NCI-H146 (cell line): ENCODE measurements around the gene PMP22.
A peak's percentile ranks its signal among the peaks of the same experiment; 100 is the strongest.

ENCODE experiments used
- DNase-seq: peaks from one replicate; lab custom pipeline; 2025; lab: John Stamatoyannopoulos, UW

PMP22 gene

DNA sequence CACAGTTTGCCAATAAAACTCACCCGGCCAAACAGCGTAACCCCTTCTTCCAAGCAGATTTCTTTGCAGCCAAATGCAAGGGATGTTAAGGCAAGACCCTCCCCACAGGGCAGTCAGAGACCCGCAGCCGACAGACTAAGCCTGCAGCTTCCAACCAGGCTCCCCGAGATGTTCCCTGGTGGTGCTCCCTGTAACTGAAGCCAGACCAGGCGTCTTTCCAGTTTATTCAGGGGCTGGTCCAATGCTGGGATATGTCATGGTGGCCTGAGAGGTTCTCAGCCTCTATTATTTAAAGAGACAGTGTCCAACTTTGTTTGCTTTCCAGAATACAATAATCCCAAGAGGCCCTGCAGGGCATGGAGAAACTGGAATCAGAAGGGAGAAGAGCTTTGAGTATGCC lies at the start of gene PMP22:
TSS of gene PMP22 (minus strand) at position 196 of the 400 bp plus-strand sequence. CDS start 4,599 bp downstream, outside the sequence.
- no peak for DNase-seq

DNA sequence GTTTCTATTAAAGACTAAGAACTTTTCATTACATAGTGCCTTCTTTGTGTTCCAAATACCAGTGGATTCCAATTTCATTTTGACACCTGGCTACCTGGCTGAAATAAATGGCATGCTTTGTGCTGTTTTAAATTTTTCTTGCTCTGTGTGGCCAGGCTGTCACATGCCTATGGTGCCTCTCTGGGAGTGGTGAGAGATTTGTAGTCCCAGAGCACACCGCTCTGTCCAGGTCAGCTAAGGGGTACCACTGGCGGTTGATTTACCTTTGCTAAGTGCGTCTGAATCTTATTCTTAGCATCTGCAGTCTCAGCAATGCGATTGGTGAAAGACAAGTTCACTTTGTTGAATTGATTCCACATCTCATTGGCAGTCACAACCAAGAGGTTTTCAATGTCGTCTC lies 46.9 kb upstream of the PMP22 start:
- no peak for DNase-seq

DNA sequence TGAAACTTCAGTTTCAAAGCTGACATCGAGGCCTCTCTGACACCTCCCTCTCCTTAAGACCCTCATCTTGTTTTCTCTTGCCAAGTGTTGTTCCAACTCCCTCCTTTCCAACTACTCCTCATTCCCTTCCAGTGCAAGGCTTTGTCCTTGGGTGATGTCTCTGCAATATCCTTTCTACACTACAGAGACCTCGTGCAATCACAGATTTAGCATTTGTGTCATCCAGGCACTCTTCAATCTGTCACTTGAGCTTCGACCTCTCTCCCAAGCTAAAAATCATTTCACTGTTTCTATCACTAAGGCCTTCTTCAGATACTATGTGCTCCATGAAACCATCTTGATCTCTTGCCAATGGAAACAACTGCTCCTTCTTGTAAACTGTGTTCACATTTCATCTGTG lies 44.7 kb upstream of the PMP22 start:
- no peak for DNase-seq

DNA sequence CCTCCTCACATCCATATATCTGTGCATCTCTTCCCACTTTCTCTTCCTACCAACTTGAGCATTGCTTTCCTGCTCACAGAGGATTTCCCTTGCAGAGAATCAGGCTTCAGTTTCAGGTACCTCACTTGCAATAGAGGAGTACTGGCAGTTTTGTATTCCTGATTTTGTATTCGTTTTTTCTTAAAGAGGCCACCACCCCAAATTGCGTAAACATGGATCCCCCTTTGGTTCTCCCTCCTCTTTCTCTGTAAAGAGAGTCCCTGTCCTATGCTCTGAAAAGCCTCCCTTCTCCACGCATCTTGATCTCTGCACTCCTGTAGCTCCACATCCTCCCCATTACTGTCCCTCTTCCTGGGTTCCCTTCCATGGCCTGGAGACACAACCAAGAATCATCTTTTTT lies 44.1 kb upstream of the PMP22 start:
- no peak for DNase-seq

DNA sequence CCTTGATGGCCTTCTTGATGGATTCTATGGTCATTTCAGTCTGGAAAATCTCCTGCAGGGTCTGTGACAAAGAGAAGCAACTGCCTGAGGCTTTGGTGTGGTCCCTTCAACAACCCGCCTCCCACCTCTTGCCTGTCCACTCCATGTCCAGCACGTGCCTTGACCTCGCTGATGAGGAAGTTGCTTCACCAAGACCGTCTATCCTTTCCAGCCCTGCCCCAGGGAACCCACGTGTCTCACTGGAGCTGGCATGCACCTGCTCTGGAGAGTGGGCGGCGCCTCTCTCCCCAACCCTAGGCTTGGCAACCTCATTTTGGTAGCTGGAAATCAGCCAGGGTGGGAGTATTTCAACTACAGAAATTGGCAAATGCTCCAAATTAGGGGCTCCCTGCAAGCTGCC lies 43.6 kb upstream of the PMP22 start:
- DNase-seq = no peak

DNA sequence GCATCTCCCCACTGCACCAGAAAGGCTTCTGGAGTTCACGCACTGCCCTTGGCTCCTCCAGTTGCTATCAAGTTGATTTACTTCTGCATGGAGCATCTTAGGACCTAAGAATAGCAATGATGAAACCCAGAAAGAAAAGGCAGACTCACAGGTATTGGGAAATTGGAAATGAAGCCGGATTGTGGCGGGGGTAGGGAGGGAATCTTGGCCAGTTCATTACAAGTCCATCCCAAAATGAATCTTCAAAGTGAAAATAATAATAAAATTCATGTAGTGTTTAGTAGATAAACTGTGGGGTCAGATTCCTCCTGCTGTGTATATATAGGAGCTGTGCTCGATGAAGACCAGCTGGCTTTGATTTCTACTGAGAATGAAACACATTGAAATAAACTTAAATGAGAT lies 42.6 kb upstream of the PMP22 start:
- no peak for DNase-seq

DNA sequence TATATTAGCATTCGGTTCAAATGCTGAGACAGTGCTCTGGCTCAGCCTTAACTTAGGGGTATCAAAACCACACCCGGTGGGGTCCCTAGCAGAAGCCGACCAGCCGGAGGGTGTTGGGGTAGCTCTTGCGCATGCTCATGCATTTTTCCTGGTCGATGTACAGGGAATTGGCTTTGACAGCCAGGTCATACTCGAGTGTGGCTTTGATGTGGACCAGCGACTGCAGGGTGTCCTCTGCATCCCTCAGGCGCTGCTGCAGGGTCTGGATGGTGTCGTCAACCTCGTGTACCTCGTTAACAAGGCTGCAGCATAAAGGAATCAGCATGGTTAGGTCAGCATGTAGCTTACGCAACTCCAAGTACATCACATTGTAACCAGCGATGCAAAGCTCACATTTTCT lies 38.7 kb upstream of the PMP22 start:
- DNase-seq = no peak

DNA sequence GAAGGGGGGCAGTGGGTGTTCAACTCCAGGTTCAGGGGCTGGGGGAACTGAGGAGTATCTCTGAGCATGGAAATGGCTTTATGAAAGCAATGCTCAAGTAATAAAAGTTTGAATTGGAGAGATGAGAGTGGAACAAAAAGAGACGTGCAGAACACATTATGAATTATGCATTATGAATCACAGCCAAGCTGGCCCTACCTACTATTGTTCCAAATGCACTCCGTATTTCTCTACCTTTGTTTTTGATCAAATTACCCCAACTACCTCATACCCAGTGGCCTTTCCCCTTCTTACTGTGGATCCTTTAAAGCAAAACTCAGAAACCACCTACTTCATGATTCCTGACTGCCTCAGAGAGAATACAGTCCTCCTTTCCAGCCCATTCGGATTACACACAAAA lies 38.1 kb upstream of the PMP22 start:
- DNase-seq = no peak

DNA sequence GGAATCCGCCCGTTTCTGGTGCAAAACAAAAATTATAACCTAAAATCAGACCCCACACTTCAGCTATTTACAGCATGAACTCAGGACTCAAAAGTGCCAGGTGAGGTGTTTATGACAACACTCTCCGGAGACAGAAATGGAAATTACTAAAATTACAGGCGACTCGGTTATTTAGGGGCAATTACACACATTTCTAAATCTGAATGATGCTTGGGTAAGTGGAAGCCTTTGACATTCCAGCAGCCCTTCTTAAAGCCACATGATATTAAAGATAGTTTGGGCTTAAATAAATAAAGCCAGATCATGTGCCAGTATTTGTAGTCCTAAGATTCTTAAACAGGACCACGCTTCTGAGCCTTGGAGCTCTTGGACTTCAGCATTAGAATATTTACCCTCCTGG lies 36.7 kb upstream of the PMP22 start:
- no peak for DNase-seq

DNA sequence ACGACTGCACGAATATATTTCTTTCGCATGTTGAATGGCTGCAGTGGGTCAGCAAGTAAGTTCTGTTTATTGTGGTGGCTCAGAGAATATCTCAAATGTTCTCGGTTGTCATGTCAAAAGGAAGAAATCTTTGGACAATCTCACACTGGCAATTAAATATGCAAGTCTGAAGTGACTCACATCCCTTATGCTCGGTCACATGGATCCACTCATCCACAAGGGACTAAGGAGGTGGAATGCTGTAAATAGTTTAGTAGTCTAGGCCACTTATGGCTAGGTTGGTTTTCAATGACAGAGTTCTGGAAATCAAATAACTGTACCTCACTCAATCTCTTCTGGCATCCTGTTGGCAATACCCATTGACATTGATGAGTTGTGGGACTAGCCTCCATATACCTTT lies 33.0 kb upstream of the PMP22 start:
- no peak for DNase-seq

DNA sequence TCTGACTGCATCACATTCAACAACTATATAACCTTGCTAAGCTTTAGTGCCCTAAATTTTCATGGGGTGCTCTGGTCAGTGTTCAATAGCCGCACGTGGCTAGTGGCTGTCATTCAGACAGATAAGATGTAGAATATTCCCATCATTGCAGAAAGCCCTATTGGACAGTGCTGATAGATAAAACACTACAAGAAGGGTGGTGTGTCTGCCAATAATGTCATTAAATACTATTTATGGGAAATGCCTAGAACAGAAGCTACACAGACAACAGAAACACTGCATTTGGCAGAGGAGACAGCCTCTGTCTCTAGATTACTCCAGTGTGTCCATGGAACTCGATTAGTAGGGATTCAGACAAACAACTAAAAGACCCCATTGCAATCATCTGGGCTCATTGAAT lies 28.4 kb upstream of the PMP22 start:
- no peak for DNase-seq

DNA sequence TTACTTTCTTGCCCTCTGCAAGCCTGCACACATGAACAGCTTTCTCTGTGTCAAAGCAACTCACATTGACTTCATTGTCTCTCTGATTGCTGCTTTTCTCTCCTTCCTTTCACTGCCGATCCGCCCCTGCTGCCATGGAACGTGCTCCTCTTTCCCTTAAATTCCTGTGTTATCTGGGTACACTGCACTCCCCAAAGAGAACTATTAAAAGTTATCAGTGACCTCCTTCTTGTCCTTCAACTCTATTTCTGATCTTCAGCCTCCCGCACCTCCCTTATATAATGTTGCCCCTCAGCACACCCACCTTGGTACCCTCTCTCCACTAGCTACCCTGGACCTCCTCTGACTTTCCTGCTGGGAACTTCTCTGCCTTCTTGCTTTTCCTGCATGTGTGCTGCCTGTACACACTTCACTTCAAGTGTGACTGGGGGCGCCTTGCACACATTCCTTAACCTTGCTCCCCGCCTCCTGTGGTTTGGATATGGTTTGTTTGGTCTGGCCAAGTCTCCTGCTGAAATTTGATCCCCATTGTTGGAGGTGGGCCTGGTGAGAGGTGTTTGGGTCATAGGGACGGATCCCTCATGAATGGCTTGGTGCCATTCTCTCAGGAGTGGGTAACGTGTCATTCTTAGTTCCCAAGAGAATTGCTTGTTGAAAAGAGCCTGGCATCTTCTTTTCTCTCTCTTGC lies 26.7 kb upstream of the PMP22 start:
- no peak for DNase-seq

DNA sequence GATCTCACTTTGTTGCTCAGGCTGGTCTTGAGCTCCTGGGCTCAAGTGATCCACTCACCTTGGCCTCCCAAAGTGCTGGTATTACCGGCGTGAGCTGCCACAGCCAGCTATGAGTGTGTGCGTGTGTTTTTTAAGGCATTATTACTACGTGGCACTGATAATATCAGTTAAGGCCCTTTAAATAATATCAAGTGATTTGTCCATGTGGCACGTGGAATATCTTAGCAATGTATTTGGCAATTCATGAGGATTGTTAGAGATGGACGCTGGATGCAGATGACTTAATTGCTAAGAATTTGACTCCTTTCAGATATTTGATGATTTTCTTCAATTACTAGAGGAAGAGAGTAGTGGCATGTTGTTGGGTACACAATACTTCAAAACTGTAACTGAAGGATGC lies 25.5 kb upstream of the PMP22 start:
- DNase-seq = no peak

DNA sequence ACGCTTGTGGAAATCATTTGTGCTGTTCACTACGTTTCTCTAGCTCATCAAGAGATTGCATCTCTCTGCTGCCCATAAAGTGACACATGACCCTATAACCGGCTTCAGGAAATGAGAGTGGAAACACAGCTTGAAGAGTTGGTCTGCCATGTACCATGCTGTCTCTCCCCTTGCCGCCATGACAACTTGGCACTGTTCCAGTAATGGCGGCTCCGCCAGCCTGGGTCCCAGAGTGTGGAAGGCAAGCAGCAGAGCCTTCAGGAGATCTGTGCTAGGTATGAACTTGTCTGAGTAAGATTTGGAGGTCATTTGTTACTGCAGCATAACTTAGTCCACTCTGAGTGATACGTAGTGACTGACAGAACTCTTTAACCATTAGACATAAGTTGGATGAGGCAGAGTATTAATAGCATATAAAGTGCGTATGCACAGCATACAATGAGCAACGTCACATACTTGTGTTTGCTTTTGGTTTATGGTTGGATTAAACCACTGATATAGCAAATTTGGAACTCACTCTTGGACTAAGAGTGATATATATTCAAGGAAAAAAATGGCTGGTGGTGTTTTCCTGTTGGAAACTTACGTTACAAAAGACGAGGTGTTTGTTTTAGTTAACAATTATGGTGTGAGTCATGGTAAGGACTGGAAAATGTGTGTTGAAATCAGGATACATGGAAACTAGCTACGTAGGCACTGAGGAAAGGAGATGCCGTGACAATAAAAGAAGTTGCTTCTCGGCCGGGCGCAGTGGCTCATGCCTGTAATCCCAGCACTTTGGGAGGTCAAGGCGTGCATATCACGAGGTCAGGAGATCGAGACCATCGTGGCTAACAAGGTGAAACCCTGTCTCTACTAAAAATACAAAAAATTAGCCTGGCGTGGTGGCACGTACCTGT lies 24.4 kb upstream of the PMP22 start:
- peak; percentile 1 for DNase-seq

DNA sequence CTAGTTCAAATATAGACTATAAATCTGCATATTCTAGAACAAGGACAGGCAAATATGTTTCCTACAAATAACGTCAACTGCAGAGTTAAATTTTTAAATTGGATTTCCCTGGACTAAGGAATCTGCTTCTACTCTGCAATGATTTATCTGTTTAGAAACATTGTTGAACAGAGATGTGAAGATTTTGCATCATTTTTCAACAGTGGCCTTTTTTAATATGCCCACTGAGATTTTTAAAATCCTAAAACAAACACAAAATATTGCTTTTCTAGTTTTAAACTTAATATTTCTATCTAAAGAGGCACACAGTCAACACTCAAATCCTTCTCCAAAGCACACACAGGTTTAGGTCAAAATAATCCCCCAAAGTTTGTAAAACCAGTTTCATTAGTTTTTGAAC lies 23.7 kb upstream of the PMP22 start:
- no peak for DNase-seq

DNA sequence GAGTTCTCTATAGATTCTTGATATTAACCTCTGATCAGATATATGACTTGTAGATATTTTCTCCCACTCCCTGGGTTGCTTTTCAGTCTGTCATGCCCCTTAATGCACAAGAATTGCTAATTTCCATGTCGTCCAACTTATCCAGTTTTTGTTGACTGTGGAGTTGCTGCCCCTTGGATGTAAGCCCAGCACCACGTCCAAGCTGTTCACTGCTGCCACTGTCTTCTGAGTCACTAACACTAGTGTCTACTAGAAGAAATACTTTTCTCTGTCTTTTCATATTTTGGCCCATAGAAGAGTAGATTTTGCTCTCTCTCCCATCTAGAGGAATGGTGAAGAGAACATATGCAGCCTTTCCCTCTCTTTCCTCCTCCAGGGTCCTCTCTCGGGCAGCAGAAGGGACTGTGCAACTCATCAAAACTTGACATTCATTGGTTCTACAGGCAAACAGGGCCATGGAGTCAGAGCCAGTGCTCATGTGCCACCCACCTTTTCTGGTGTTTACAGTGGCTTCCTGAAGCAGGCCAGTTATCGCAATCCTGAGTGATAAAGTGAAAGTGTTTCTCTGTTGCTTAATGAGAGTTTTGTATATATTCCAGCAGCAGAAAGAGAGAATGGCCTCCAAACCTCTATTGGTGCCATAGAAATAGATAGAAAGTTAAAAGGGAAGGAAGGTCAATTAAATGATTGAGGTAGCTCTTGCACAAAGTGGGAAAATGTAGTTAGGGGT lies 22.6 kb upstream of the PMP22 start:
- DNase-seq = no peak

DNA sequence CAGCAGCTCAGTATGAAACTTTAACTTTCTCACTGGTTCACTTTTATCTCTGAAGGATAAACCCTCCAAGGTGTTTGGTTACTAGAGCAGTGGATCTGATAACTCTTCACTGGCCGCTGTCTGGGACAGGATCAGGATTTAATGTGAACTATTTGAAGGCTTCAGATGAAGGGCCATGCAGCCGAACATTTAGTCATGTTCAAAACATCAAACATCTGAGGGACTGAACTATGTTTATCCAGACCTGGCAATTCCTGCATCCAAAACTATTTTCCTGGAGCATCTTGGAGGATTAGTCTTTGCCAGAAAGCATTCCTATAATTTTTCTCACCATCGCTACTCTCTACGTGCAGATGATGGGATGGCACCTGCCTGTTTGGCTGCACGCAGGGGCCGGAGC lies 20.3 kb upstream of the PMP22 start:
- DNase-seq = no peak

DNA sequence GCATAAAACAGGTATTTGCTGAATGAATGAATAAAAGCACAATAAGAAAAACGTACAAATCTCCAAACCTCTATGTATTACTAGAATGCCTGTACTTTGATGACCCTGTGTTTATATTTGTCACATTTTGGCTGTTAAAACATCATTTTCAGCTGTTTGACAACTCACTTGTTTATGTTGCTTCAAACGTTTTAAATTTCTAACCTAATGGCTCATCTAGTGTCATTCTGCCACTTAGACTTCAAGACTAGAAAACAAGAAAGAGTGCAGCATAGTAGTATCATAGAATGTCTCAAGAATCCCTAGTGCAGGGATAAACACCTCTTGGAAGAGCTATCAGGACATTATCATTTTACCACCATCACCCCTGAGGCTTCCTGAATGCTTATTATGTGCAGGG lies 19.4 kb upstream of the PMP22 start:
- DNase-seq = no peak

DNA sequence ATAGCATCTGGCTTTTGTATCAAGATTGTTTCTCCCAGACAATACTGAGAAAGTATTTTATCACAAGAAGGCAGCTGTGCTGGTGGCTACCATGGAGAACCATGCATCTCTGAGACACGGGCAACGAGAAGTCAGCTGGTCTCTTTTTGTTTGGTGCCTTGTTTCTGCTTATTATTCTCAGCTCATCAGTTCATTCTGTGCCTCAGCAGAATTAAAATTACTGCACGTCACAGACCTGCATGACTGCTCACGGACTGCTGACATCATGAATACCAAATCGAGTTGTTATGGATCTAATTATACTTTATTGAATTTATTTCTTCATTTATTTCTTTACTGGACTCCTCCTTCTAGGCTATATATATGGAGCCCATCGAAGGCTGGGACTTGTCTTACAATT lies 19.0 kb upstream of the PMP22 start:
- DNase-seq = no peak

DNA sequence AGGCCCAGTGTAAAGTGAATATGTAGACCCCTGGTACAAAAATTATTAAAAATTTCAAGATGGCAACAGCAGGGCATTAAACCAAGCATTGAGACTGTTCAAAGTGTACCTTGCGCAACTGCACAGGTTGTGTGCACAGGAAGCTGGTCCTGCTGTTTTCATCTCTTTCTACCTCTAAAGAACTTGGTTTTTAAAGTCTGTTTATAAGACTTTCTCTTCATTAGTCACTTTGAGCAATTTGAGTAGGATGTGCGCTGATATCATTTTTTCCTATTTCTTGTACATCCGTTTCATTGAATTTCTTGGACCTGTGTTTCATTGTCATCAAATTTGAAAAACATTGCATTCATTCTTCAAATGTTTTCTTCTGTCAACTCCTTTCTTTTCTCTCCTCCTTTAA lies 16.8 kb upstream of the PMP22 start:
- no peak for DNase-seq

DNA sequence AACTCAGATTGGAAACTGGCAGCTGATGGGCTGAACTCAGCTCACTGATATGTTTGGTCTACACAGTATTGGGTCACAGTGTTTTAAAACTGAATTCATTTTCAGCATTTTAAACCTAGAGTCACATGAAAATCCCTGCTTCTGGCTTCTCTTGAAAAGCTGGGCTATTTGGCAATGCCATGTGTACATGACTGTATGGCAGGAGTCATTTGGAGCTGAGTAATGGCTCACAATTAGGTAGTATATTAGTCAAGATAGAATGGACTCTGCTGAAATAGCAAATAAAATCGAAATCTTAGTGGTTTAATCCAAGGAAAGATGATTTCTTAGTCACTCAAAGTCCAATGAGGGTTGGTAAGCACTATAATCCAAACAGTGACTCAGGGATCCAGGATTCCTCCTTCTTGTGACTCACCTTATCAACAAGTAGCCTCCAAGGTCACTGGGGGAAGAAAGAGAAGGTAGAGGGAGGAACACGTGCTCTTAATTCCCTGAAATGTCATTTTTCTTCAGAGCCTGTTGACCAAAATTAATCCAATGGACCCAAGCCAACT lies 13.9 kb upstream of the PMP22 start:
- no peak for DNase-seq

DNA sequence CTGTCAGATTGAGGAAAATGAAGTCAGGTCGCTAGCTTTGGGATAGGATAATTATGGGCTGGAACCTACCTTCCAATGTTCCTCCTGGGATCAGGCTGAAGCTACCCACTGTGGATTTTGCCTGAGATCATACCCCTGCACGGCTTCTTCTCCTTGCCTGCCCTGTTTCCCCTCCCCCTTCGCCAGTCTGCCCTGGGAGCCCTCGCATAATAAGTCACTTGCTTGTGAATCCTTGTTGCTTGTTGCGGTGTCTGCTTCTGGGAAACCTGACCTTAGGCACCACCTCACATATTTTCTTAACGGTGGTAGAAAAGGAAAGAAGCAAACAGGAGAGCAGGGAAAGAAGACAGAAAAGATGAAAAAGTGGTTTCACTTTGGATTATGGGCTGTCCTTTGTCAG lies 13.3 kb upstream of the PMP22 start:
- DNase-seq = no peak

DNA sequence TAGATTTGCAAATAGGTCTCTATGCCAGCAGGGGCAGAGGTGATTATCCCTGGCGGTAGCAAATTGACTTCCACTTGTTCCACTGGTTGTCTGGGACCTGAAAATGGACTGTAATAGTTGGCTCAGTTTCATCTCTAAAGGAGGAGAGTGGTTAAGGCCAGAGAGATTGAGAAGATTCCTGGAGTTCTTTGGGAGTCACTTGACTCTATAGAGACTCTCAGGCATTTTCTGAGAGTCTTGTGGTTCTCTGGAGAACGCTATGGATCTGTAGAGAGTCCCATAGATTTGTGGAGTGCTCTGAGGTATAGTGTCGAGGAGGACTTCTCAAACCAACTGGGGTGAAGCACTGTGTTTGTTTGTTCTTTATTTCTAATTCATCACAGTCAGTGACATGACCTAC lies 8.9 kb upstream of the PMP22 start:
- DNase-seq = no peak
